GM19035 (cell line): ENCODE data around the gene RPA4.
A peak's percentile ranks its signal among the peaks of the same experiment; 100 is the strongest.
"Not testable (repeated sequence)": the region's sequence is repeated elsewhere in the genome, so short reads cannot be mapped to it uniquely, and the experiment has no call there.

Experiments
- ATAC-seq: cut with Tn5 transposase; IDR thresholded peaks from one replicate; pipeline ENCODE4 v1.9.1; 2021; ENCODE audit not compliant: unreplicated experiment

RPA4 gene

GRCh38 chrX:96883608-96884007 is at the start of gene RPA4:
Gene RPA4 (plus strand): TSS chrX:96883908. CDS start chrX:96884311, 403 bp downstream.
- no peak for ATAC-seq

- ATAC-seq = no peak
Measured at GRCh38 chrX:96834137-96834536, 49.6 kb upstream of the RPA4 start.

- peak; percentile 83 for ATAC-seq
Measured at GRCh38 chrX:96835660-96836289, 47.9 kb upstream of the RPA4 start.

GRCh38 chrX:96837808-96838207 is 45.9 kb upstream of the RPA4 start:
- ATAC-seq = no peak

- no peak for ATAC-seq
Measured at GRCh38 chrX:96838537-96838936, 45.2 kb upstream of the RPA4 start.

- ATAC-seq = no peak
Measured at GRCh38 chrX:96841325-96841724, 42.4 kb upstream of the RPA4 start.

GRCh38 chrX:96841866-96842265 is 41.8 kb upstream of the RPA4 start:
- not testable (repeated sequence) for ATAC-seq

GRCh38 chrX:96843566-96843965 is 40.1 kb upstream of the RPA4 start:
- no peak for ATAC-seq

GRCh38 chrX:96846841-96847240 is 36.9 kb upstream of the RPA4 start:
- no peak for ATAC-seq

GRCh38 chrX:96859422-96859821 is 24.3 kb upstream of the RPA4 start:
- not testable (repeated sequence) for ATAC-seq

- ATAC-seq = no peak
Measured at GRCh38 chrX:96861218-96861617, 22.5 kb upstream of the RPA4 start.

GRCh38 chrX:96861661-96862060 is 22.0 kb upstream of the RPA4 start:
- no peak for ATAC-seq

- ATAC-seq = no peak
Measured at GRCh38 chrX:96884027-96884426, 319 bp downstream of the RPA4 start.

- no peak for ATAC-seq
Measured at GRCh38 chrX:96889726-96890125, 6.0 kb downstream of the RPA4 start.

- no peak for ATAC-seq
Measured at GRCh38 chrX:96906741-96907140, 23.0 kb downstream of the RPA4 start.

GRCh38 chrX:96907516-96908272 is 24.0 kb downstream of the RPA4 start:
- no peak for ATAC-seq

GRCh38 chrX:96909291-96909690 is 25.6 kb downstream of the RPA4 start:
- no peak for ATAC-seq

GRCh38 chrX:96918864-96919263 is 35.2 kb downstream of the RPA4 start:
- ATAC-seq = no peak

GRCh38 chrX:96919672-96920071 is 36.0 kb downstream of the RPA4 start:
- ATAC-seq = no peak

- no peak for ATAC-seq
Measured at GRCh38 chrX:96924581-96924980, 40.9 kb downstream of the RPA4 start.

GRCh38 chrX:96929036-96929435 is 45.3 kb downstream of the RPA4 start:
- ATAC-seq = no peak
